Measurements from ENCODE around the gene AK5. TPM values are rescaled to one million over a fixed set of nuclear protein-coding genes. Genes with fewer than 3 reads are reported as not detected.

AK5 gene
- total RNA-seq, 2 donors from 2014 or later, result not detected

DNA sequence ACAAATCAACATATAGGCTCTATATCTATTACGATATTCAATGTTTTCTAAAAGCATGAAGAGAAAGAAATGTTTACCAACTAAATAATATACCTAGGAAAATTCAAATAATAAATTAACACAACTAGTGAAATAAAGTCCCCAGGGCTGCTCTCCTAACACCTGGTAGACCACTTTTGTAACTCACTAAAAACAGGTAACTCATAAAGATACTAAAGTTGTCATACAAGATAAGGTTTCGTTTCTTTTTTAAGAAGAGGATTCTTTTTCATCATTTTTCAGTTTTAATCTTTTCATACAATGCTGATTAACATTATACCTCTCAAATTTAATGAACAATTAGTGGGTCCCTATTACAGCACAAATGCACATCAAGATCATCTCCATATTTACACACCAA is 301.7 kb downstream of the AK5 start:
- Mint-ChIP-seq H3K4me1 (no peaks in the 10 kb centered on the region), H3K27ac (peak overlapping the region; percentile 48), H3K36me3 (ENCODE audit: low read depth) (peaks cover 83% of the 10 kb centered on the region), H3K4me3 (no peak overlapping the region), H3K27me3 (no peaks in the 10 kb centered on the region), H3K9me3 (no peaks in the 10 kb centered on the region)
- peak; percentile 14 for ATAC-seq (replicated peaks)

- H3K9me3 Mint-ChIP-seq, result no peaks in the 10 kb centered on the region
- H3K36me3 Mint-ChIP-seq (ENCODE audit: low read depth), result peaks cover 69% of the 10 kb centered on the region
- H3K4me1 Mint-ChIP-seq, result no peaks in the 10 kb centered on the region
- no peaks in the 10 kb centered on the region for H3K27me3 Mint-ChIP-seq
- H3K27ac Mint-ChIP-seq, result peak overlapping the region; percentile 67
- no peak for ATAC-seq (replicated peaks)
- no peak overlapping the region for H3K4me3 Mint-ChIP-seq
Measured at GRCh38 chr1:77584884-77585283, 303.1 kb downstream of the AK5 start.

- no peaks in the 10 kb centered on the region for H3K4me1 Mint-ChIP-seq
- no peaks in the 10 kb centered on the region for H3K27me3 Mint-ChIP-seq
- H3K9me3 Mint-ChIP-seq, result no peaks in the 10 kb centered on the region
- peak overlapping the region; percentile 67 for H3K27ac Mint-ChIP-seq
- H3K4me3 Mint-ChIP-seq, result no peak overlapping the region
- H3K36me3 Mint-ChIP-seq (ENCODE audit: low read depth), result peaks cover 60% of the 10 kb centered on the region
- ATAC-seq (replicated peaks), result no peak
Measured at GRCh38 chr1:77585610-77586314, 303.9 kb downstream of the AK5 start.

DNA sequence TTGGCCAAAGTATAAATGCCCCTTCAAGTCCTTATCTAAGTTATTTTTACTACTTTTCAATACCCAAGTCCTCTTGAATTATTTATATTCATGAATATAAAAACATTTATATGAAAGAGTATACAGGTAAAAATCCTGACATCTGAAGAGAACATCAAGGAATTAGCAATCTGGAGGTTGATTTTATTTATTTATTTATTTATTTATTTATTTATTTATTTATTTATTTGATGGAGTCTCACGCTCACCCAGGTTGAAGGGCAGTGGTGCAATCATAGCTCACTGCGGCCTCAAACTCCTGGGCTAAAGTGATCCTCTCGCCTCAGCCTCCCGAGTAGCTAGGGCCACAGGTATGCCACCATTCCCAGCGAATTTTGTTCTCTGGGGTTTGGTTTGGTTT is 307.4 kb downstream of the AK5 start:
- no peak overlapping the region for H3K27ac Mint-ChIP-seq
- no peak overlapping the region for H3K4me3 Mint-ChIP-seq
- H3K36me3 Mint-ChIP-seq (ENCODE audit: low read depth), result peaks cover 25% of the 10 kb centered on the region
- no peak for ATAC-seq (replicated peaks)
- no peaks in the 10 kb centered on the region for H3K27me3 Mint-ChIP-seq
- H3K9me3 Mint-ChIP-seq, result no peaks in the 10 kb centered on the region
- peaks cover 4% of the 10 kb centered on the region for H3K4me1 Mint-ChIP-seq

DNA sequence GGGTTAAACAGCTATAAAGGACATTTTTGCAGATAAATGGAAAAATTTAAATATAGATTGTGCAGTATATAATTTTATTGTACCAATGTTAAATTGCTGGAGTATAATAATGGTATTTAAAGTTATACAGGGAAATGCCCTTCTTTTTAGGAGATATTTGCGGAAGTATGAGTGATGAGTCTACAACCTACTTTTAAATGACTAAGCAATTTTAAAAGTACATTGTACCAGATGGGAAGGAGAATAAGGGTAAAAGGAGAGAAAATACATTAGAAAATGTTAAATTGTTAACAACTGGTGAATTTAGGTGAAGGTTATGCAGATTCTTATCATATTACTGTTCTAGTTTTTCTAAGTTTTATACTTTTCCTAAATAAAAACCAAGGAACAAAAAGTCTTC is 308.8 kb downstream of the AK5 start:
- H3K9me3 Mint-ChIP-seq, result no peaks in the 10 kb centered on the region
- peaks cover 26% of the 10 kb centered on the region for H3K36me3 Mint-ChIP-seq (ENCODE audit: low read depth)
- no peak overlapping the region for H3K27ac Mint-ChIP-seq
- ATAC-seq (replicated peaks), result no peak
- H3K4me1 Mint-ChIP-seq, result peaks cover 4% of the 10 kb centered on the region
- no peaks in the 10 kb centered on the region for H3K27me3 Mint-ChIP-seq
- no peak overlapping the region for H3K4me3 Mint-ChIP-seq

DNA sequence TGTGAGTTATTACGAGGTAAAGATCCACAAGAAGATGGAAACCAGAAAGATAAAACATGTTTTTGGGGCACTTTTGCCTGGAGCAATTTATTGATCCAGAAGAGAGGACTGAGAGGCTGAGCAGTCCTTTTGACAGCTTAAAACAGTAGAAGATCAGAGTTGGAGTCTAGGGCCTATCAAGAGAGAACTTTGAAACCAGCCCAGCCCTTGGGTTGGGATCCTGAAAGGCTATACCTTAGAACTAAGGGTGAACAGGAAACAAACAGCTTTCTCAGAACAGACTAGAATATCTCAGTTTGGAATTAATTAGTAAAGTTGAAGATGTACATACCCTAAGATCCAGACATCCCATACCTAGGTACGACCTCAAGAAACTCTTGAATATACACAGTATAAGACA is 311.1 kb downstream of the AK5 start:
- Mint-ChIP-seq H3K36me3 (ENCODE audit: low read depth) (peaks cover 35% of the 10 kb centered on the region), H3K4me3 (no peak overlapping the region), H3K4me1 (peaks cover 7% of the 10 kb centered on the region), H3K27ac (no peak overlapping the region), H3K9me3 (no peaks in the 10 kb centered on the region), H3K27me3 (no peaks in the 10 kb centered on the region)
- ATAC-seq (replicated peaks), result no peak

- Mint-ChIP-seq H3K4me1 (peaks cover 7% of the 10 kb centered on the region), H3K4me3 (no peak overlapping the region), H3K27me3 (no peaks in the 10 kb centered on the region), H3K27ac (peak overlapping the region; percentile 34), H3K36me3 (ENCODE audit: low read depth) (peaks cover 35% of the 10 kb centered on the region), H3K9me3 (no peaks in the 10 kb centered on the region)
- peak; percentile 38 for ATAC-seq (replicated peaks)
Measured at GRCh38 chr1:77594366-77595112, 312.7 kb downstream of the AK5 start.

DNA sequence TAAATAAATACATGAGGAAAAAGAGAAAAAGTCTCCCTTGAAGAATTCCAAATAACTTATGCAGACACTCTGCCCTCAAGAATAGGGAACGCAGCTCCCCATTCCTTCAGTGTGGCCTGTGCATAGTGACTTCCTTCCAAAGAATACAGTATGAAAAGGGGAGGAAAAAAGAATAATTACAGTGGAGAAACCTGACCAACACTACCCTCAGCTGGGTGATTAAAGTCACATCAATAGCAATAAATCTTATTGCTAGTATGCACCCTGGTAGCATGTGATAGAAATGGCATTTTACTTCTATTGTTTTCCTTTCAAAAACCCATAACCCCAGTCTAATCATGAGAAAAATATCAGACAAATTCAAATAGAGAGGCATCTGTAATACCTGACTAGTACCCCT is 315.5 kb downstream of the AK5 start:
- no peak overlapping the region for H3K4me3 Mint-ChIP-seq
- ATAC-seq (replicated peaks), result no peak
- H3K9me3 Mint-ChIP-seq, result no peaks in the 10 kb centered on the region
- no peak overlapping the region for H3K27ac Mint-ChIP-seq
- H3K36me3 Mint-ChIP-seq (ENCODE audit: low read depth), result peaks cover 35% of the 10 kb centered on the region
- no peaks in the 10 kb centered on the region for H3K27me3 Mint-ChIP-seq
- peaks cover 10% of the 10 kb centered on the region for H3K4me1 Mint-ChIP-seq

- Mint-ChIP-seq H3K27ac (no peak overlapping the region), H3K9me3 (peaks cover 9% of the 10 kb centered on the region), H3K27me3 (no peaks in the 10 kb centered on the region), H3K4me3 (no peak overlapping the region), H3K36me3 (ENCODE audit: low read depth) (peaks cover 61% of the 10 kb centered on the region), H3K4me1 (peaks cover 10% of the 10 kb centered on the region)
- no peak for ATAC-seq (replicated peaks)
Measured at GRCh38 chr1:77605246-77606026, 323.6 kb downstream of the AK5 start.

GRCh38 chr1:77608893-77609292 is 327.1 kb downstream of the AK5 start:
- peaks cover 9% of the 10 kb centered on the region for H3K9me3 Mint-ChIP-seq
- no peak overlapping the region for H3K4me3 Mint-ChIP-seq
- H3K27me3 Mint-ChIP-seq, result no peaks in the 10 kb centered on the region
- H3K36me3 Mint-ChIP-seq (ENCODE audit: low read depth), result peaks cover 69% of the 10 kb centered on the region
- peaks cover 12% of the 10 kb centered on the region for H3K4me1 Mint-ChIP-seq
- no peak for ATAC-seq (replicated peaks)
- no peak overlapping the region for H3K27ac Mint-ChIP-seq

Other genes starting within 250 kb of the AK5 start
- 10 to 100 TPM; 10.3 to 20.6 TPM for gene PIGK, start 62.6 kb upstream of the AK5 start, total RNA-seq